Activated naive CD8-positive, alpha-beta T cell (primary cell): ENCODE results near the gene NPC2.
"Not testable (repeated sequence)": the region's sequence is repeated elsewhere in the genome, so short reads cannot be mapped to it uniquely, and the experiment has no call there.

Experiments used
- H3K27ac Mint-ChIP-seq: one replicate; pipeline ENCODE4 v1.8.0; 2021; ENCODE audit warnings: mixed read lengths
- H3K27me3 Mint-ChIP-seq: one replicate; pipeline ENCODE4 v1.8.0; 2021; ENCODE audit warnings: mixed read lengths
- H3K36me3 Mint-ChIP-seq: one replicate; pipeline ENCODE4 v1.8.0; 2021; ENCODE audit warnings: mixed read lengths
- H3K4me1 Mint-ChIP-seq: one replicate; pipeline ENCODE4 v1.8.0; 2021; ENCODE audit warnings: low read depth, mixed read lengths
- H3K4me3 Mint-ChIP-seq: one replicate; pipeline ENCODE4 v1.8.0; 2021; ENCODE audit warnings: mild to moderate bottlenecking, mixed read lengths
- H3K9me3 Mint-ChIP-seq: one replicate; pipeline ENCODE4 v1.8.0; 2021; ENCODE audit warnings: low read depth, mixed read lengths

NPC2 gene

GRCh38 chr14:74492776-74493342 lies at the start of gene NPC2:
Gene NPC2, minus strand, starts transcription at chr14:74493305. Its CDS starts 31 bp downstream, at chr14:74493274.
- H3K27me3 Mint-ChIP-seq = no peaks in the 10 kb centered on the region
- H3K27ac Mint-ChIP-seq = peak within 1 kb of the TSS; percentile 94
- H3K4me3 Mint-ChIP-seq = no peak within 1 kb of the TSS

GRCh38 chr14:74542056-74542685 lies 49.1 kb upstream of the NPC2 start:
- Mint-ChIP-seq H3K4me1 (no peaks in the 10 kb centered on the region), H3K4me3 (no peak overlapping the region), H3K9me3 (no peaks in the 10 kb centered on the region), H3K36me3 (no peaks in the 10 kb centered on the region), H3K27ac (no peak overlapping the region), H3K27me3 (no peaks in the 10 kb centered on the region)

More at GRCh38 chr14:74492776-74493342, at the start of gene NPC2:
- Mint-ChIP-seq H3K36me3 (no peaks in the 10 kb centered on the region), H3K9me3 (no peaks in the 10 kb centered on the region), H3K4me1 (peaks cover 38% of the 10 kb centered on the region)

- no peak overlapping the region for H3K27ac Mint-ChIP-seq
- H3K36me3 Mint-ChIP-seq = no peaks in the 10 kb centered on the region
- H3K27me3 Mint-ChIP-seq = no peaks in the 10 kb centered on the region
- no peak overlapping the region for H3K4me3 Mint-ChIP-seq
- no peaks in the 10 kb centered on the region for H3K9me3 Mint-ChIP-seq
- no peaks in the 10 kb centered on the region for H3K4me1 Mint-ChIP-seq
Measured at GRCh38 chr14:74541225-74541624, 48.1 kb upstream of the NPC2 start.

GRCh38 chr14:74539503-74539902 lies 46.4 kb upstream of the NPC2 start:
- H3K36me3 Mint-ChIP-seq = no peaks in the 10 kb centered on the region
- H3K9me3 Mint-ChIP-seq = no peaks in the 10 kb centered on the region
- no peaks in the 10 kb centered on the region for H3K27me3 Mint-ChIP-seq
- no peak overlapping the region for H3K27ac Mint-ChIP-seq
- no peaks in the 10 kb centered on the region for H3K4me1 Mint-ChIP-seq
- no peak overlapping the region for H3K4me3 Mint-ChIP-seq

GRCh38 chr14:74538411-74539391 lies 45.6 kb upstream of the NPC2 start:
- no peaks in the 10 kb centered on the region for H3K4me1 Mint-ChIP-seq
- no peak overlapping the region for H3K4me3 Mint-ChIP-seq
- no peaks in the 10 kb centered on the region for H3K9me3 Mint-ChIP-seq
- H3K27ac Mint-ChIP-seq = no peak overlapping the region
- H3K27me3 Mint-ChIP-seq = no peaks in the 10 kb centered on the region
- H3K36me3 Mint-ChIP-seq = no peaks in the 10 kb centered on the region

- H3K4me1 Mint-ChIP-seq, H3K27ac Mint-ChIP-seq, H3K4me3 Mint-ChIP-seq, H3K27me3 Mint-ChIP-seq, H3K9me3 Mint-ChIP-seq, H3K36me3 Mint-ChIP-seq: not testable (repeated sequence)
Measured at GRCh38 chr14:74536336-74536735, 43.2 kb upstream of the NPC2 start.

- Mint-ChIP-seq H3K27ac (no peak overlapping the region), H3K27me3 (no peaks in the 10 kb centered on the region), H3K36me3 (no peaks in the 10 kb centered on the region), H3K9me3 (no peaks in the 10 kb centered on the region), H3K4me1 (peaks cover 4% of the 10 kb centered on the region), H3K4me3 (no peak overlapping the region)
Measured at GRCh38 chr14:74535756-74536325, 42.7 kb upstream of the NPC2 start.

- Mint-ChIP-seq H3K4me1 (peaks cover 4% of the 10 kb centered on the region), H3K4me3 (no peak overlapping the region), H3K27me3 (no peaks in the 10 kb centered on the region), H3K36me3 (no peaks in the 10 kb centered on the region), H3K9me3 (no peaks in the 10 kb centered on the region), H3K27ac (no peak overlapping the region)
Measured at GRCh38 chr14:74533576-74533975, 40.5 kb upstream of the NPC2 start.

GRCh38 chr14:74532246-74532645 lies 39.1 kb upstream of the NPC2 start:
- Mint-ChIP-seq H3K4me1 (peaks cover 4% of the 10 kb centered on the region), H3K27ac (no peak overlapping the region), H3K9me3 (no peaks in the 10 kb centered on the region), H3K36me3 (no peaks in the 10 kb centered on the region), H3K27me3 (no peaks in the 10 kb centered on the region), H3K4me3 (no peak overlapping the region)

- Mint-ChIP-seq H3K9me3 (no peaks in the 10 kb centered on the region), H3K4me1 (peaks cover 4% of the 10 kb centered on the region), H3K4me3 (no peak overlapping the region), H3K27ac (no peak overlapping the region), H3K27me3 (no peaks in the 10 kb centered on the region), H3K36me3 (no peaks in the 10 kb centered on the region)
Measured at GRCh38 chr14:74531467-74531866, 38.4 kb upstream of the NPC2 start.

GRCh38 chr14:74531006-74531405 lies 37.9 kb upstream of the NPC2 start:
- H3K4me1 Mint-ChIP-seq = peaks cover 4% of the 10 kb centered on the region
- no peak overlapping the region for H3K4me3 Mint-ChIP-seq
- no peak overlapping the region for H3K27ac Mint-ChIP-seq
- no peaks in the 10 kb centered on the region for H3K27me3 Mint-ChIP-seq
- H3K36me3 Mint-ChIP-seq = no peaks in the 10 kb centered on the region
- H3K9me3 Mint-ChIP-seq = no peaks in the 10 kb centered on the region

- H3K4me3 Mint-ChIP-seq = no peak overlapping the region
- H3K36me3 Mint-ChIP-seq = no peaks in the 10 kb centered on the region
- H3K9me3 Mint-ChIP-seq = no peaks in the 10 kb centered on the region
- no peak overlapping the region for H3K27ac Mint-ChIP-seq
- H3K4me1 Mint-ChIP-seq = peaks cover 4% of the 10 kb centered on the region
- H3K27me3 Mint-ChIP-seq = no peaks in the 10 kb centered on the region
Measured at GRCh38 chr14:74528886-74529285, 35.8 kb upstream of the NPC2 start.

- Mint-ChIP-seq H3K9me3 (no peaks in the 10 kb centered on the region), H3K4me3 (no peak overlapping the region), H3K27me3 (no peaks in the 10 kb centered on the region), H3K27ac (no peak overlapping the region), H3K36me3 (no peaks in the 10 kb centered on the region), H3K4me1 (peaks cover 1% of the 10 kb centered on the region)
Measured at GRCh38 chr14:74528406-74528805, 35.3 kb upstream of the NPC2 start.

GRCh38 chr14:74527736-74528280 lies 34.7 kb upstream of the NPC2 start:
- H3K9me3 Mint-ChIP-seq = no peaks in the 10 kb centered on the region
- no peak overlapping the region for H3K4me3 Mint-ChIP-seq
- H3K27me3 Mint-ChIP-seq = no peaks in the 10 kb centered on the region
- no peak overlapping the region for H3K27ac Mint-ChIP-seq
- no peaks in the 10 kb centered on the region for H3K4me1 Mint-ChIP-seq
- no peaks in the 10 kb centered on the region for H3K36me3 Mint-ChIP-seq
